HG02840 (cell line): Measurements from ENCODE around the gene NTRK3.

Experiments
- ATAC-seq: cut with Tn5 transposase; IDR thresholded peaks from one replicate; pipeline ENCODE4 v1.9.1; 2021; ENCODE audit warnings: mild to moderate bottlenecking, moderate library complexity, moderate number of reproducible peaks; ENCODE audit not compliant: unreplicated experiment, low FRiP score

NTRK3 gene

GRCh38 chr15:88258093-88258641, 1.6 kb upstream of the NTRK3 start:
- no peak for ATAC-seq

DNA sequence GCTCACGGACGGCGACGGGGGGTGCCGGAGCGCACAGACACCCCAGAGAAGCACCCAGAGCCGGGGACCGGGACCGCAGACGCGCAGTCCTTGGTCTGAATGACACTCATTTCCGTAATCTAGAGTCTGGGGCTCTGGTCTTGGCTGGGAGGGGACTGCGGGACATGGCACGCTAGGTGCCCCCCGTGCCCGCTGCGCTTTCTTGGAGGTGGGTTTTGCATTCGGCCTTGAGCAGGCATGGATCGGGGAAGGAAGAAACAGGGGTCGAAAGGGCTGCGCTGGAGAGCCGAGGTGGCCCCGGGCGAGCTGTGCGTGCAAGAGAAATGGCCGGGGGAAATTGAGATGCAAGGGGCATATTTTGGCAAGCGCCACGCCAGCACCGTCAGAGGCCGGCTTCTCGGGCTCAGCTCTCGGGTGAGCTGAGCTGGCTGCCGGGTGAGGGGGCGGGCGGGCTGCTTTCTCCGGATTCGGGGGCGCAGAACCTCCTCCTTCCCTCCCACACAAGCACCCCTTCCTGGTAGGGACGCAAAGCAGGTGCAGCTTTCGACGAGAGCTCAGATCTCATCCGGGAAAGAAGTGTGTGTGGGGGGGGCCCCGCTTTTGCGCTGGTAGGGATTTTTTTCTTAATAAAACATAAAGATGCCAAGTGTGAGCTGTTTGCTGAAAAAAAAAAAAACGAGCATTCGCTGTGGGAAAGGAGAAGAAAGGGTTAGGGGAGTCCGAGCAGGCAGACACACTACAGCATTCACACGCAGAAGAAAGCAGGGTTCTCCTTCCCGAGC, 963 bp upstream of the NTRK3 start:
- no peak for ATAC-seq

- ATAC-seq, result no peak
Observed at GRCh38 chr15:88255484-88256278, 858 bp downstream of the NTRK3 start.

GRCh38 chr15:88255087-88255483, 1.5 kb downstream of the NTRK3 start:
- no peak for ATAC-seq

DNA sequence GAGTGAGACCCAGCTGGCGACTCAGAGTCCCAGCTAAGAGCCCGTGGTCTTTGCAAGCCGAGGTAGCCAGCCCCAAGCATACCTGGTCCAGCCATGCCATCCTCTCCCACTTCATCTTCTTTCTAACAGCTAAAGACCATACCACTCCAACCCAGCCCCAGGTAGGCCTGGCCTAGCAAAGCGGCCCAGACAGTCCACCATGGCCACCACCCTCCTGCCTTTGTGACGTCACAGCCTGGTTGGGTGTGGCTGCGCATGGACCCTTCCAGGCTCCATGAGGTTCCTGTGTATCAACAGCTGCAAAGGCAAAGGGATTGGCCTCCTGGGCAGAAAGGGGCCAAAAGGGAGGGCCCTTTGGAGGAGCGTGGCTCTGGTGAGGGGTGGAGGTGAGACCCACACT, 4.1 kb downstream of the NTRK3 start:
- no peak for ATAC-seq

DNA sequence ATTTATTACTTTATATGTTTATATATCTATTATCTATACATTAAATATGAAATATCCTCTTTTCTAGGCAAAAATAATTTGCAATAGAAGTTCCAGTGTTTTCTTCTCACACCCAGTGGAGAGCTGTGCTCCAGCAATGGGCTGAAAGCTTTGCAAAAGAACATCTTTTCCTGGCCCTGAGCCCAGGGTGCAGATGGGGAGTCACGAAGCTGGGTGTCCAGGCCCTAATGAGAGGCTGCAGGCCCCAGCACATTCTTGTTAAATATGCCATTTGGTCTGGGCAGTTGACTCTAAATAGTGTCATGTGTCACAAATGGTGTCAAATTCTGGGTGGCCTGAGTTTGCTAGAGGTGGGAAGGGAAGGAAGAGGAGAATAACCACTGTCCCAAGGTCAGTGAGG, 5.7 kb downstream of the NTRK3 start:
- ATAC-seq, result no peak

DNA sequence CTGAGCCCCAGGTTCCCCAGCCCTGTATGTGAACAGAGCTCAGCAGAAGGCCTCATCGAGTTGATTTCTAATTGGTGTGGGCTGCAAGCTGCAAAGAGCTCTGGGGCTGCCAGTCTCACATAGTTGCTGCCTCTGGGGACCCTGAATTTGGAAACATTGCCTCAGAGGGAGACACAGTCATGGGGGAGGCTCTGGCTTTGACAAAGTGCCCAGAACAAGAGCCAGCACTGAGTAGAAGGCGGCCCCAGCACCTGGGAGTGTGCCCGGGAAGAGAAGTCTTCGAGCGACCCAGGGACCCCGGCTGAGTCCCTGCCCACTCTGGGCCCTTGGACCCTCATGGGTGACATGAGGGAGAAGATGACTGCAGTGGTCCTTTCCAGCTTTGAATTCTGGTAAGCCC, 7.3 kb downstream of the NTRK3 start:
- ATAC-seq, result no peak

DNA sequence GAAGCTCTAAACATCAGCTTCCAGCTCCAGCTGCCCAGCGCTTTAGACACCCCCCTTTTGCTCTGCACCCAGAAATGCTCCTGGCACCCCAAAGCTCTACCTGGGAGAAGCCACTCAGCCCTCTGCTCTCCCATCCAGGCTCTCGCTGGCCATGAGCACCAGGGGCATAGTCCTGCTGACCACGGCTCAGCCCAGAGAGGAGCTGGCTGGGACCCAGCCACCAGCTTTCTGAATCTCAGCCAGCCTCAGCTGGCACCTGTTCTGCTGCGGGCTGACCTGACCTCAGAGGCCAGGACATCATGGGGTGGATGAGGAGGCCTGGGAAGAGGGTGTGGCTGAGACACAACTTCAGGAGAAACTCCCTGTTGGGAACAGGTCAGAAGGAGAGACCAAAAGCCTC, 8.6 kb downstream of the NTRK3 start:
- no peak for ATAC-seq

DNA sequence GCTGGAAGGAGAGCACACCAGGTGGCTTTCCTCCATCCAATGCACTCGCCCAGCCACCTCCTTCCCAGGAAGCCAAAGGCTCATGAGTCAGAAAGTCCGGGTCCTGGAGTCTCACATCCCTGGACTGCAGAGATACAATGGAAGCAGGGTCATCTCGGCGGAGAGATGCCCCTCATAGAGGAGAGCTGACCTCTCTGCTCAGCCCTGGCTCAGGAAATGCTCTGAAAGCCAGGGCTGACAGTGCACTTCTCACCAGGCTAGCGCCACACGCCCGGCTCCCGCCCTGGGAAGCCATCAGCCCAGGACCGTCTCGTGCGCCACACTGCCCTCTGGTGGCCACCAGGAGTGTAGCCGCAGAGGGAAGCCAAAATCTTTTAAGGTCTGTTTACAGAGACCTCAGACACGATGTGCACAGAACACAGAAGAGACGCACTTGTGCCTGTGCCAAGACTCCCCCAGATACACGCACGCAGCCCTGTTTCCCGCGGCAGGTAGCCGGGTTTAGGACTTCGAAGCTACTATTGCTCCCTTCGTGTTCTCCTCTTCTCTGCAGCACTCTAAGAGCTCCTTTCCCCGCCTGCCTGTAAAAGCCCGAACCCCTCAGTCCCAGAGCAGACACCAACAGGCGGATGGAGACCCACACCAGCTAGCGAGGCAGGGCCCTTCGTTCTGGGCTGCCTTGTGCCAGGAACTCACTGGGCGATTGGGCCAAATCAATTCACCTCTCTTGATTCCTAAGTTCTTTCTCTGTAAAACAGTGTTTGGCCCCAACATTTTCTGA, 9.7 kb downstream of the NTRK3 start:
- ATAC-seq, result no peak

- no peak for ATAC-seq
Observed at GRCh38 chr15:88246081-88246480, 10.5 kb downstream of the NTRK3 start.

GRCh38 chr15:88243895-88244787, 12.4 kb downstream of the NTRK3 start:
- no peak for ATAC-seq

GRCh38 chr15:88242586-88243555, 13.7 kb downstream of the NTRK3 start:
- ATAC-seq, result no peak

- no peak for ATAC-seq
Observed at GRCh38 chr15:88241461-88241860, 15.1 kb downstream of the NTRK3 start.

- no peak for ATAC-seq
Observed at GRCh38 chr15:88241060-88241459, 15.5 kb downstream of the NTRK3 start.

DNA sequence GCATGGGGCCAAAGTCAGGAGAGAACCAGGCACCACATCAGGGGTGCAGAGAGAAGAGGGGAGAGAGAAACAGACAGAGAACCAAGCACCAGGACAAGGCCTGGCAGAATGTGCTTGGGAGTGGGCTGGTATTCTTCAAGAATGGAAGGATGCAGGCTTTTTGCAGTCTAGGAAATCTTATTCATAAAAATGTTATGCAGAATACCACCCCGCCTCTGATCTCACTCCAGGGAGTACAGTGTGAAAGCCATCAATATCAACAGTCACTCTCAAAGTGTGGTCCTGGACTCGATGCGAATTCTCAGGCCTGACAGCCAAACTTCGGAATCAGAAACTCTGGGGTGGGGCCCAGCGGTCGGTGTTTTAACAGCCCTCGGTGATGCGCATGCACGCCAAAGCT, 16.9 kb downstream of the NTRK3 start:
- ATAC-seq, result no peak

- ATAC-seq, result no peak
Observed at GRCh38 chr15:88238618-88239430, 17.7 kb downstream of the NTRK3 start.

DNA sequence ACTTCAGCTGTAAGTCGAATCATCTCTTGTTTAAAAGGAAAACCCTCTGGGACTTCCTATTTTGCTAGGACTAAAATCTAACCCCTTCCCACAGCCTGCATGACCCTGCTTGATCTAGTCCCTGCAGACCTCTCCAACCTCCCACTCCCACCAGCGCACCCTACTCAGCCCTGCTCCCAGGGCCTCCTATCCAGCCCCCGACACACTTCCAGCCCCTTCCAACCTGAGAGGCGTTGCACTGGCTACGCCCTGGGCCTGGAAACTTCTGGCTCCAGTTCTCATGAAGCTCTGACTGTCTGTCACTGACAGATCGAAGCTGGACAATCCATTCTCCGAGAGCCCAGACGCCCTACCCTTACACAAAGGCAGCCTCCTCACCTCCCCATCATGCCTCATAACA, 21.8 kb downstream of the NTRK3 start:
- no peak for ATAC-seq

GRCh38 chr15:88233921-88234320, 22.6 kb downstream of the NTRK3 start:
- no peak for ATAC-seq
